ENCODE data around the gene TSEN54. TPM values are rescaled to one million over a fixed set of nuclear protein-coding genes. Genes with fewer than 3 reads are reported as not detected.

TSEN54 gene
- total RNA-seq, 2 experiments from 2014 or later = 57.4 to 69.8 TPM

DNA sequence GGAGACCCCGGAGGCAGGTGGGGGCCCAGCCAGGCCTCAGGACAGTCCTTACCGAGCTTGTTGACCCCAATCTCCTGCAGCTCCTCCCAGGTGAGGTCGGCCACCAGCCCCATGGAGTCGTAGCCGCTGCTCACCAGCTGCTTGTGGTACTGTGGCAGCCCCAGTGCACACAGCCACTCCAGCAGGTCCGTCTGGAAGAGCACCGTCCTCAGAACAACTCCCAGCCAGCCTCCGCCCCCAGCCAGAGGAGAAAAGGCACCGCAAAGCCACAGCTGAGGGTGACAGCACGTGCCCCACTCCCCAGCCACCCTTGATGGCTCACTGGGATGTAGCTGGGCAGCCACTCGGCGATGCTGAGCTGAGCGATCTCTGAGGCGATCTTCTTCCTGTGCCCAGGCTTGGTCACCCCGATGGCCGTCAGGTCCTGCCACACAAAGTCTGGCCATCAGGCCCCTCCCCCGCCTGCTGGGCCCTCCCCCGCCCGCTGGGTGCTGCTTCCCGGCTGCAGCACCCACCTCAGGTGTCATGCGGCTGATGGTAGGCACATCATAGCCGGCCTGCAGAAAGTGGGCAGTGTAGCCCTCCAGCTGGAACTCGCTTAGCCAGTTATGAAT, 12.9 kb upstream of the TSEN54 start:
- no peaks in the 10 kb centered on the region for H3K36me3 ChIP-seq (ENCODE audit: insufficient read depth, low read length)
- H3K4me1 ChIP-seq (ENCODE audit: insufficient read depth, low read length, poor library complexity, severe bottlenecking) = no peaks in the 10 kb centered on the region
- POLR2A ChIA-PET = no interaction called here
- H3K4me2 ChIP-seq (ENCODE audit: low read length) = no peak overlapping the region
- H3K79me2 ChIP-seq (ENCODE audit: insufficient read depth, low read depth, low read length) = no peaks in the 10 kb centered on the region
- no peaks in the 10 kb centered on the region for H4K20me1 ChIP-seq (ENCODE audit: insufficient read depth, low read length)
- no peak for TF ChIP-seq EZH2phosphoT487 (IDR thresholded peaks at IDR 0.05; ENCODE audit: borderline replicate concordance, low read depth, low read length)
- TF ChIP-seq, protein P1, sequence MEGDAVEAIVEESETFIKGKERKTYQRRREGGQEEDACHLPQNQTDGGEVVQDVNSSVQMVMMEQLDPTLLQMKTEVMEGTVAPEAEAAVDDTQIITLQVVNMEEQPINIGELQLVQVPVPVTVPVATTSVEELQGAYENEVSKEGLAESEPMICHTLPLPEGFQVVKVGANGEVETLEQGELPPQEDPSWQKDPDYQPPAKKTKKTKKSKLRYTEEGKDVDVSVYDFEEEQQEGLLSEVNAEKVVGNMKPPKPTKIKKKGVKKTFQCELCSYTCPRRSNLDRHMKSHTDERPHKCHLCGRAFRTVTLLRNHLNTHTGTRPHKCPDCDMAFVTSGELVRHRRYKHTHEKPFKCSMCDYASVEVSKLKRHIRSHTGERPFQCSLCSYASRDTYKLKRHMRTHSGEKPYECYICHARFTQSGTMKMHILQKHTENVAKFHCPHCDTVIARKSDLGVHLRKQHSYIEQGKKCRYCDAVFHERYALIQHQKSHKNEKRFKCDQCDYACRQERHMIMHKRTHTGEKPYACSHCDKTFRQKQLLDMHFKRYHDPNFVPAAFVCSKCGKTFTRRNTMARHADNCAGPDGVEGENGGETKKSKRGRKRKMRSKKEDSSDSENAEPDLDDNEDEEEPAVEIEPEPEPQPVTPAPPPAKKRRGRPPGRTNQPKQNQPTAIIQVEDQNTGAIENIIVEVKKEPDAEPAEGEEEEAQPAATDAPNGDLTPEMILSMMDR (conservative IDR thresholded peaks at IDR 0.05; ENCODE audit: low read length) = no peak
- no peak for DNase-seq (ENCODE audit: low spot score)
- H3K9me3 ChIP-seq (ENCODE audit: low read length) = no peaks in the 10 kb centered on the region
- intact Hi-C loops (cut with micrococcal nuclease; ENCODE audit: unreplicated experiment) = no loop called here
- H2AFZ ChIP-seq (ENCODE audit: low read length) = no peak overlapping the region
- BruUV-seq (replicated peaks) = no TSS peak
- no peak overlapping the region for H3K27ac ChIP-seq (ENCODE audit: low read depth, low read length, poor library complexity, severe bottlenecking)
- no peak overlapping the region for H3K4me3 ChIP-seq (ENCODE audit: low read depth, low read length, poor library complexity, severe bottlenecking)
- no peaks in the 10 kb centered on the region for H3K9me2 ChIP-seq (ENCODE audit: insufficient read depth, low read length)
- CTCF ChIA-PET (ENCODE audit: unreplicated experiment) = no interaction called here

DNA sequence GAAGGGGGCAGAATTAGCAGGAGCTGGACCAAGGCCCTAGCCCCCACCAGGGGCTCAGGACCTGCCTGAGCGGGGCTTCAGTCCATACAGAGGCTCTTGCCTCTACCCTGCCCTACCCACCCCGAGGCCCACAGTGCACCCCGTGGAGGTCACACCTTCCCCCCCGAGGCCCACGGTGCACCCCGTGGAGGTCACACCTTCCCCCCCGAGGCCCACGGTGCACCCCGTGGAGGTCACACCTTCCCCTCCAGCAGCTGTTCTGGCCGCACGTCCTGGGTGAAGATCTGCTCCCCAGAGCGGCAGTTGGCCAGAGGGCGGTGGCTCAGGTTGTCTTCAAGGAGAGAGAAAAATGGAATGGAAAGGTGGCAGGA, 12.4 kb upstream of the TSEN54 start:
- no peak for DNase-seq (ENCODE audit: low spot score)
- Histone ChIP-seq H3K36me3 (ENCODE audit: insufficient read depth, low read length) (no peaks in the 10 kb centered on the region), H4K20me1 (ENCODE audit: insufficient read depth, low read length) (no peaks in the 10 kb centered on the region), H3K4me2 (ENCODE audit: low read length) (no peak overlapping the region), H3K9me2 (ENCODE audit: insufficient read depth, low read length) (no peaks in the 10 kb centered on the region), H3K4me1 (ENCODE audit: insufficient read depth, low read length, poor library complexity, severe bottlenecking) (no peaks in the 10 kb centered on the region), H2AFZ (ENCODE audit: low read length) (no peak overlapping the region), H3K9me3 (ENCODE audit: low read length) (no peaks in the 10 kb centered on the region), H3K27ac (ENCODE audit: low read depth, low read length, poor library complexity, severe bottlenecking) (no peak overlapping the region), H3K79me2 (ENCODE audit: insufficient read depth, low read depth, low read length) (no peaks in the 10 kb centered on the region), H3K4me3 (ENCODE audit: low read depth, low read length, poor library complexity, severe bottlenecking) (no peak overlapping the region)
- TF ChIP-seq, protein P1 (conservative IDR thresholded peaks at IDR 0.05; ENCODE audit: low read length) = no peak
- TF ChIP-seq EZH2phosphoT487 (IDR thresholded peaks at IDR 0.05; ENCODE audit: borderline replicate concordance, low read depth, low read length) = no peak
- CTCF ChIA-PET (ENCODE audit: unreplicated experiment) = no interaction called here
- no TSS peak for BruUV-seq (replicated peaks)
- intact Hi-C loops (cut with micrococcal nuclease; ENCODE audit: unreplicated experiment) = loop anchor here (1.0 kb wide), 1 partner anchor 78 kb away; no protein-coding TSS in a partner anchor
- POLR2A ChIA-PET = no interaction called here

- no peak overlapping the region for H3K4me2 ChIP-seq (ENCODE audit: low read length)
- no peaks in the 10 kb centered on the region for H3K9me3 ChIP-seq (ENCODE audit: low read length)
- CTCF ChIA-PET (ENCODE audit: unreplicated experiment) = no interaction called here
- DNase-seq (ENCODE audit: low spot score) = peak; percentile 70
- H3K4me3 ChIP-seq (ENCODE audit: low read depth, low read length, poor library complexity, severe bottlenecking) = no peak overlapping the region
- H3K4me1 ChIP-seq (ENCODE audit: insufficient read depth, low read length, poor library complexity, severe bottlenecking) = no peaks in the 10 kb centered on the region
- BruUV-seq (replicated peaks) = no TSS peak
- no peak overlapping the region for H3K27ac ChIP-seq (ENCODE audit: low read depth, low read length, poor library complexity, severe bottlenecking)
- H3K79me2 ChIP-seq (ENCODE audit: insufficient read depth, low read depth, low read length) = no peaks in the 10 kb centered on the region
- no peaks in the 10 kb centered on the region for H3K36me3 ChIP-seq (ENCODE audit: insufficient read depth, low read length)
- intact Hi-C loops (cut with micrococcal nuclease; ENCODE audit: unreplicated experiment) = loop anchor here (1.0 kb wide), 1 partner anchor 78 kb away; no protein-coding TSS in a partner anchor
- POLR2A ChIA-PET = interaction anchor here (0.8 to 1.5 kb wide), 2 partner anchors 48 to 79 kb away, joined by 3 read pairs; partner anchors contain the start of gene TMEM94
- no peak for TF ChIP-seq EZH2phosphoT487 (IDR thresholded peaks at IDR 0.05; ENCODE audit: borderline replicate concordance, low read depth, low read length)
- TF ChIP-seq, protein P1 (conservative IDR thresholded peaks at IDR 0.05; ENCODE audit: low read length) = peak; percentile 84
- no peak overlapping the region for H2AFZ ChIP-seq (ENCODE audit: low read length)
- H4K20me1 ChIP-seq (ENCODE audit: insufficient read depth, low read length) = no peaks in the 10 kb centered on the region
- no peaks in the 10 kb centered on the region for H3K9me2 ChIP-seq (ENCODE audit: insufficient read depth, low read length)
These were observed 11.8 kb upstream of the TSEN54 start for GRCh38 chr17:75504347-75505151.

Data from OCI-LY7 (cell line).